Stimulated activated naive CD4-positive, alpha-beta T cell treated with Interleukin-2 at 50 U/mL for 16 hours (primary cell): ENCODE measurements around the gene MRTFA.
"Not testable (repeated sequence)": the region's sequence is repeated elsewhere in the genome, so short reads cannot be mapped to it uniquely, and the experiment has no call there.

ENCODE experiments used
- DNase-seq: peaks from one replicate; lab custom pipeline; 2025; lab: John Stamatoyannopoulos, UW

MRTFA gene

DNA sequence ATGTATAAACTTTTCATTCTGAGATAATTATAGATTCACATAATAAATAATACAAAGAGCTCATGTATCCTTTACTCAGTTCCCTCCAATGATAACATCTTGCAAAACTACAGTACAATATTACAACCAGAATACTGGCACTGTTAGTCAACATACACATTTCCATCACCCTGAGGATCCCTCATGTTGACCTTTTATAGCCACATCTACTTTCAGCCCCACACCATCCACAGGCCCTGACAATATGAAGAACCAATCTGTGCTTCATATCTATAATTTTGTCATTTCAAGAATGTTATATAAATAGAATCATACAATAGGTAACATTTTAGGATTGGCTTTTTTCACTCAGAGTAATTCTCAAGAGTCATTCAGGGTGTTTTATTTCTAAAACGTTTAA is 115.5 kb downstream of the MRTFA start:
- no peak for DNase-seq

DNA sequence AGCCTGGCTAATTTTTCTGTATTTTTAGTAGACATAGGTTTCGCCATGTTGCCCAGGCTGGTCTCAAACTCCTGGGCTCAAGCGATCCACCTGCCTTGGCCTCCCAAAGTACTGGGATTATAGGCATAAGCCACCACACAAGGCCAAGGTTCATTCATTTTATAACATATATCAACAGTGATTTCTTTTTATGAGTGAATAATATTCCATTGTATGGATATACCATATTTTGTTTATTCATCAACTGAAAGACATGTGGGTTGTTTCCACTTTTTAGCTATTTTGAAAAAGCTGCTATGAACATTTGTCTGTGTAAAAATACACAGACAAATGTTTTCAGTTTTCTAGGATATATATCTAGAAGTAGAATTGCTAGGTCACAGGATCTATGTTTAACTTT is 116.0 kb downstream of the MRTFA start:
- no peak for DNase-seq

DNA sequence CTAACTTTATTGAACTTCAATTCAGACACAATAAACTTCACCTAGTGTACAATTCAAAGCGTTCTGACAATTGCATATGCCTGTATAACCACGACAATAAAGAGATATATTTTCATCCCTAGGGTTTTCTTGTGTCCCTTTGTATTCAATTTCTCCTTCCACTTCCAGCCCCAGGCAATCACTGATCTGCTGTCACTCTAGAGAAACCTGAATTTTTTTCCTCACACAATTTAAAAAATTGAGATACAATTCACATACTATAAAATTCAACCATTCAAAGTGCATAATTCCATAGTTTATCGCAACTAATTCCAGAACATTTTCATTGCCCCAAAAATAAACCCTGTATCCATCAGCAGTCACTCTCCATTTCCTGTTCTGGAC is 116.6 kb downstream of the MRTFA start:
- no peak for DNase-seq

DNA sequence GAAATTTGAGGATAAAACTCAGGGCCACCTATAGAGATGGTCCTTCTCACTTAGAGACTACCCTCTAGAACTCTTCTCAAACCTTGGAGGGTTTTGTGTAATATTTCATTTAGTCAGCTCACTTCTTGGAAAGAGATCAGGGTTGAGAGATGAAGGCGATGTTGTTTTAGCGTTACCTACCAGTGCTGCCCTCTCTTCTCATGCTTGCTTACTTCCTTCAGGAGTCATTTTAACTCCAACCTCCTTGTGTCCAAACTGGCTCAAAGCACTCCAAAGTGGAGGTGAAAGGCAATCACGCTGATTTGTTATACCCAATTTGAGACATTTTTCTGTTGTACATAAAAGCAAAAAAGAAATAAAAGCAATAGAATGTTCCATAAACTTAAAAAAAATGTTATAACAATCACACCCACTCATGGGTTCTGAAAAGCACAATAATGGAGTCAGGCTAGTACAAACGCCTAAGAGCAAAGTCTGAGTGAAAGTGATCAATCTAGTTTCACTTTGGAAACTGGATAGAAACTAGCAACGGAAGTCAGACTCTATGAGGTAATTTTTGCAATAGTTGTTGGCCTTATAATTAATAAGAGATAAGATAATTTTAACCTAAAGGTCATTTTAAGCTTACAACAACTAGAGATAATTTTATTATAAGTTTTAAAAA is 117.1 kb downstream of the MRTFA start:
- no peak for DNase-seq

DNA sequence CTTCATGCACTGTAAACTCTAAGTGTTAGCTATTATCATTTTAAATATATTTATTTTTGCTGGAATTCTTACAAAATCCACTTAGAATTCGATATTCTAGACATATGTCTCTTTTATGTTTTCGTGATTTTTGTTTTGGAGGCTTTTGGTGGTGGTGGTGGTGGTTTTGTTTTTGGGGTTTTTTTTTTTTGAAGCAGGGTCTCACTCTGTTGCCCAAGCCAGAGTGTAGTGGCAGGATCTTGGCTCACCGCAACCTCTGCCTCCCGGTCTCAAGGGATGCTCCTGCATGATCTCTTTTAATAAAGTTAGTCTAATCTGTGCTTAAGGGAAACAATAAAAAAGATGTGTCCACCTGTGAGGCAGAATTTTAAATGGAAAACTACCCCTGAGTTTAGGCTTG is 117.7 kb downstream of the MRTFA start:
- DNase-seq: no peak

DNA sequence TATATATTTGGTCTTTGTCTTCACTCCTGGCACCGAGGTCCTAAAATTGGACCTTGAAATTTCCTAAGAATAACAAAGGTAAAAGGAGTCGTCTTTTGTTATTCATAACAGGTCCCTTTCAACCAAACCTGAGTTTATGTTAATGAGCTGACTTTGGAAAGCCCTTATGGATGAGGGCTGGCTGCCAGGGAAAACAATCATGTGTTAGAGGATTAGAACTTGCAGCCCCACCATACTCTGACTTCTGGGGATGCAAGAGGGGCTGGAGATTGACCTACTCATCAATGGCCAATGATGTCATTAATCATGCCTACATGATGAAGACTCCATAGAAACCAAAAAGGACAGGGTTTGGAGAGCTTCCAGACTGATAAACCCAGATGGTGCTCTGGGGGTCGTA is 118.9 kb downstream of the MRTFA start:
- DNase-seq: no peak

DNA sequence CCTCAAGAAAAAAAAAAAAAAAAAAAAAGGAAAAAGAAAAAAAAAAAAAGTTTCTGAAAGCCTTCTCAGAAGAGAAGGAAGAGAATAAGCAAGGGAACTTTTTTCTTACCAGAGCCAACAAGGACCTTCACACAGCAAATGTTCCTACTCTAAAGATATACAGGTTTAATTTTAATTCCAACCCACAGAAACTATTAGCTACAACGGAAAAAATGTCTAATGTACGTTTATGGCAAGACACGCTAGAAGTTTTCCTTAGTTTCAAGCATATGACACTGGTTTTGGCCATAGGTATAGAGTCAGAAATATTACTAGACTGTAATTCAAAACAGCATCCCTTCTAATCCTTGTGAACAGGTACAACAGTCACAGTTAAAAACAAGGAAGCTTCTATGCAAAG is 120.1 kb downstream of the MRTFA start:
- DNase-seq: no peak

DNA sequence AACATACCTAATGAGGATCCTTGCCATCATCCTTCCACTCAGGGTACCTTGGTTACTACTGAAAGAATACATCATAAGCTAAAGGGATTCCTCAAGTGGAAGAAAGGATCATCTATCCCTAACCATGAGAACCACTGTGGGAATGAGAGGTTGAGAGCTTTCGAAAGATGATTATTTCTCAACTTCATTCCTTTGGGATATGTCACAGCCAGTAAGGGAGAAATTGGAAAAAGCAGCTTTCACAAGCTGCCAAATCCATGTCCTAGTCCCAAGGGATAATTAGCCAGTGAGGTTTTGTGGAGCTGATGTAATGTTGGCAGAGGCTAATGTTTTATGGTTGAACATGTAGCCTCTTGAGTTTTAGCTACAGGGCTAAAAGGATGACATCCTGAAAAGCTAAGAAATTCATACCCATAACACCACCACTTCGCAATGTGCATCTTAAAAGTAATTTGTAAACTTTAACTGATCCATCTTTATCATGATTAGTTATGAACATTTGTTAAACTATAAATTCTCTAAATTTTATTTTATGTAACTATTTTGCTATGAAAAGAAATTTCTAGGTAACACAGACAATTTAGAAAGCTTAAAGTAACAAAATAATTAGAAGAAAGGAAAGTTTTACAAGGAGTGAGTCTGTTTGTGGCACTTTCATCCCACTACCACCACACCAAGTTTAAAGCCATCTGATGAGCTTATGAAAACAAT is 123.9 kb downstream of the MRTFA start:
- no peak for DNase-seq

DNA sequence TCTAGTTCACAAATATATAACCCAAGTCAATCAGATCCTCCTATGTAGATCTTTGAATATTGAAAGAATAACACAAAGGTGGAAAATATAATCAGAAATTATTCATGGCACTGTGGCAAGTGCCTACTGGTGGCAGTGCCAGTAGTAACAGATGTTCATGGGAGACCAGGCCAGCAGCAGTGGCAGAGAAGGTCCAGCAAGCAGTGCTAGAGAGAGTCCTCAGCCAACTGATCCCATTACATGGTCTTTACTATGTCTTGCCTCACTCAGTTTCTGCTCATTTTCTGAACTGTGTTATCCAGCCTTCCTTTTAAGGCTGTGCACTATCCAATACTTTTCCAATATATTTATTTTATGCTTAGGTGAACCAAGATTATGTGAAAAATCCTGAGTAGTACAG is 124.9 kb downstream of the MRTFA start:
- DNase-seq: no peak

DNA sequence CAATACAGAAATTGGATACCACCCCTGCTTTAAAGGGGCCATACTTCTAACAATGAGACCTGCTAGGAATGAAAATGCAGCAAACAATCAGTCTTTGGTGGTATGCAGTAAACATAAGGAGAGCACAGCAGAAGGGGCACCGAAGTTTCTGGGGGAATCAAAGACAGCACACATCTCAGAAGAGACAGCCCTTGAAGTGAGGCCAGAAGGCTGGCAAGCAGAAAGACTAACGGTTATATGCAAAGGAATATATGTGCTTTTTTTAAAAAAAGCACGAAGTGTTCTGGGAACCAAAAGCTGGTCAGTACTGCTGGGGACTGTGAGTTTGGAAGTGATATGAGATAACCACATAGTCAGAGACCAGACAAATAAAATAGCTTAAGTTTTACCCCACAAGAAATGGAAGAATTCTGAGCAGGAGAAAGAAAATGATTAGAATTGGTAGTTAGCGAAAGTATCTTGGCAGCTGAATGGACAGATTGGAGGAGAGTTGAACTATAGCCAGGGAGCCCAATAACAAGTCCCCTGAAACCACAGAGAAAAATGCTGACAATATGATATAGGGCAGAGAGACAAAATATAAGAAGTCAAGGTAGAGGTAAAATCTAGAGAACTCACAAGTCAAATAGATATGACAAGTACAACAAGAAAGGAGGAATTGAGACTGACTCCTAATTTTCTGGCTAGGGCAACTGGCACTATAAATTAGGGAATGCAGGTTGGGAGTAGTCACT is 125.7 kb downstream of the MRTFA start:
- no peak for DNase-seq

DNA sequence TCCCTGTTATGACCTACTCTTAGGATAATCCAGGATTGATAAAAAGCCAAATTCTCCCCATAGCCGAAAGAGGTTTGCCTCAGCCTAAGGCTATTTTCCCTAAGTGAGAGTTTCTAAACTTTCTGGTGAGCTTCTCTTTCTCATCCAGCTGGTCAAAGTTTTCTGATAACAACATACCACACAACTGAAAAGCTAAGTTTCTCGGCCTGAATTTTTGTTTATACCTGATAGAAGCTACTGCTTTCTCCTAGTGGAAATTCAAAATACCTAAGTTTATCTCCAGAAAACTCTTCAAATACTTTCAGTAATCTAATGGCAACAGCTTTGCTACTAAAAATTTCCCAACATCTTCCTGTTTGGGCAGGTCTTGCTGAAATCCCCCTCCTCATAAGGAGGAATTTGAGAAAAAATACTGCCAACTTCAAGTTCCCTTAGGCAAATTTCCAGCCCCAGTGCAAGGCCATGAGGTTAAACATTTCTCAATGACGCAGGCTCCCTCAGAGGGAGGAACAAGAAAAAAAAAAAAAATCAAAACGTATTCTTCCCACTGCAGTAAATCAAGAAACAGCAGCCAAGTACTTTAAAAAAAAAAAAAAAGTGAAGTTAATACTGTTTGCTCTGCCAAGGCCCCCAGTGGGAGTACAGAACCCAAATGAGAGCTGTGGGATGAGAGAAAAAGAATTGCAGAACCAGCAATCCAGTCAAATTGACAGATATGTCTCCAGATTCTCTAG is 127.0 kb downstream of the MRTFA start:
- no peak for DNase-seq

DNA sequence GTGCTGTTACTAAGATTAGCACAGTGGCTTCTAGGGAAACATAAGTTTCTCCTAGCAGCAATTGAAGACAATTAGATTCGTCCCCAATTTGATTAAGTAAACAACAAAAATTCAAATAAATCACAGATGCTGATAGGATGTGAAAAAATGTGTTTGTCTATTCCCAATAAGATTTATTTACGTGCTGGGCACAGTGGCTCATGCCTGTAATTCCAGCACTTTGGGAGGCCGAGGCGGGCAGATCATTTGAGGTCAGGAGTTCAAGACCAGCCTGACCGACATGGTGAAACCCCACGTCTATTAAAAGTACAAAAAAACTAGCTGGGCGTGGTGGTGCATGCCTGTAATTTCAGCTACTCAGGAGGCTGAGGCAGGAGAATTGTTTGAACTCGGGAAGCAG is 128.5 kb downstream of the MRTFA start:
- not testable (repeated sequence) for DNase-seq

DNA sequence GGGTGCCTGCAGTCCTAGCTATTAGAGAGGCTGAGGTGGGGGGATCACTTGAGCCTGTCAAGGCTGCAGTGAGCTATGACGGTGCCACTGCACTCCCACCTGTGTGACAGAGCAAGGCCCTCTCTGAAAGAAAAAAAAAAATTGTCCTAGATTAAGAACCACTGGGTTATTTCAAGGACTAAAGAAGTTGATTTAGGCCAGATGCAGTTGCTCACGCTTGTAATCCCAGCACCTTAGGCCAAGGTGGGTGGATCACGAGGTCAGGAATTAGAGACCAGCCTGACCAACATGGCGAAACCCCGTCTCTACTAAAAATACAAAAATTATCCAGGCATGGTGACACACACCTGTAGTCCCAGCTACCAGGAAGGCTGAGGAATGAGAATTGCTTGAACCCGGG is 129.0 kb downstream of the MRTFA start:
- no peak for DNase-seq

DNA sequence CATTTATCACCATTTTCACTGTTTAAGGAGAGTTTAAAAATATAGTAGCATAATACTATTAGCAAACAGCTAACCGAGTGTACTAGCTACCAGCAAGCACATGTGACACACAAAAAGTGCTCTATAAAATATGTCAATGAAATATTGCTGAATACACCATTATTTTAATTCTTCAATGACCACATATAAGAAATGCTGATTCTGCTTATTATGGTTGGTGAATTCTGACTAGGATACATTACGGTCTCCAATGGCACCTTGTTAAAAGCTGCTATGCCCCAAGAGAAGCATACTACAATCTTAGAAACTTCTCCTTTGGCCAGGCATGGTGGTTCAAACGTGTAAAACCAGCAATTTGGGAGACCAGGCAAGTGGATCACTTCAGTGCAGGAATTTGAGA is 129.8 kb downstream of the MRTFA start:
- DNase-seq: no peak

DNA sequence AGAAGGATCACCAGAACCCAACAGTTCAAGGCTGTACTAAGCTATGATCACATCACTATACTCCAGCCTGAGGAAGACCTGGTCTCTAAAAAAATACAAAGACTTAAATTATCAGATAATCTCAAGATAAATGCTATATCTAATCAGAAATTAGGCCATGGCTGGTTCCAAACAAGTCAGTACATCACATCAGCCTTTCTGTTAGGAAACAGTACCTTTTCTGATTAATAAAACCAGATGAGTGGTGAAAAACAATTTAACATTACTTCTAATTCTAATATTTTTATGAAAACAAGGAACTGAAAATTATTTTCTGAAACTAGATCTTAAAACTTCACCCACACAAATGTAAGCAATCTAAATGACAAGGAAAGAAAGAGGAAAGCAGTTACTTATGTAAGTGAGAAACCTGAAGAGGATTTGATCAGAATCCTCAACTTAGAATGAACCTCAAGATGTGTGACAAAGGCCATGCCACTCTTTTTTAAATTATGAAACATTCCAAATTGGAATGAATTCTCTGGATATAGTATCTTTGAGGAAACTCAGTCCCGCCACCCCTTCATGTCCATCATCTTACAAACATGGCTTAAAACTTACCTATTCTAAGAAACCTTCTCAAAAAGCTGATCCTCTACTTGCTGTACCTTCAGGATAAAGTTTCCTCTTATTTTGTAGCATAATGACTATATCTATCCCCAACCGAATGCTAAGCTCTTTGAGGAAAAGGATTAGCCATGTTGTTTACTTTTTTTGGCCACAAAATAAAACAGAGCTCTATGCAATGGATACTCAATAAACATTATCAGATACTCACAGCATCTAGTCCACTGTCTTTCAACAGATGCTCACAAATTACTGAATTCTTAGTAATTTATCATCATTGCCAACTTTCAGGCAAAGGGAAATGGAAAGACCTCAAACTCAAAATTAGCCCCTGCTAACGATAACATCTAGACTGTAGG is 132.0 kb downstream of the MRTFA start:
- no peak for DNase-seq

DNA sequence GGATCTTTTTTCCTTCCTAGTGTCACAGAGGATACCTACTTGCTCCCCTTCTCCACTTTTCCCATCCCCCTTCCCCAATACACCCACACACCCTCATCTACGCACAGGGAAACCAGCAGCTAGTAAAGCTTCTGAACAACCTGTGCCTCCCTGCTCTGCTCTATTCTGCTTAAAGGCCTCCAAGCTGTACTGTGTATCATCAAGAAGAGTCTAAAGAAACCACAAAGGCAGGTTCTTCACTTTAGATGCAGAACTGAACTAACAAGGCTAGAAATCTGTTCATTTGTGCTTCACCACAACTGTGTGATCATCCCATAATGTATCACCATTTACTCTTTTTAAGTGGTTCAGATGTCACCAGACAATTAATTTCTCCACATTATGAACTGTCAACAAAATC is 133.6 kb downstream of the MRTFA start:
- DNase-seq: no peak

DNA sequence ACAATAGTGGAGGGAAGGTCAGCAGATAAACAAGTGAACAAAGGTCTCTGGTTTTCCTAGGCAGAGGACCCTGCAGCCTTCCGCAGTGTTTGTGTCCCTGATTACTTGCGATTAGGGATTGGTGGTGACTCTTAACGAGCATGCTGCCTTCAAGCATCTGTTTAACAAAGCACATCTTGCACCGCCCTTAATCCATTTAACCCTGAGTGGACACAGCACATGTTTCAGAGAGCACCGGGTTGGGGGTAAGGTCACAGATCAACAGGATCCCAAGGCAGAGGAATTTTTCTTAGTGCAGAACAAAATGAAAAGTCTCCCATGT is 136.1 kb downstream of the MRTFA start:
- DNase-seq: not testable (repeated sequence)

DNA sequence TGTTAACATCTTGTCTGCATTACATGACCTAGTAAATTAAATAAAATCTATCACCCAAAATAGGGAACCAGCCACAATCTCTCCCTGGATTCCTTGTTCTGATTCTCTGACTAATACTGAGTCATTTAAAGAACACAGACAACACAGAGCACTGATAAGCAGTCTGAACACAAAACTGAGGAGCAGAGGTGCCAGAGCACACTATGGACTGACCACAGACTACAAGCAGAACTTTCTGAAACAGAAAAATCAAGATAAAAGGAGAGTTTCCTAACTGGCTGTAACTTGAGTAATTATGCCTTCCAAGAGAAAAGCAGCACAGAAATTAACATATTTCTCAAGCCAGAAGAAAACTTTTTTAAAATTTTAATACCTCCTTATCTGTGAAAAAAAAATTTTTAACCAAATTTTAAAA is 137.3 kb downstream of the MRTFA start:
- DNase-seq: no peak

DNA sequence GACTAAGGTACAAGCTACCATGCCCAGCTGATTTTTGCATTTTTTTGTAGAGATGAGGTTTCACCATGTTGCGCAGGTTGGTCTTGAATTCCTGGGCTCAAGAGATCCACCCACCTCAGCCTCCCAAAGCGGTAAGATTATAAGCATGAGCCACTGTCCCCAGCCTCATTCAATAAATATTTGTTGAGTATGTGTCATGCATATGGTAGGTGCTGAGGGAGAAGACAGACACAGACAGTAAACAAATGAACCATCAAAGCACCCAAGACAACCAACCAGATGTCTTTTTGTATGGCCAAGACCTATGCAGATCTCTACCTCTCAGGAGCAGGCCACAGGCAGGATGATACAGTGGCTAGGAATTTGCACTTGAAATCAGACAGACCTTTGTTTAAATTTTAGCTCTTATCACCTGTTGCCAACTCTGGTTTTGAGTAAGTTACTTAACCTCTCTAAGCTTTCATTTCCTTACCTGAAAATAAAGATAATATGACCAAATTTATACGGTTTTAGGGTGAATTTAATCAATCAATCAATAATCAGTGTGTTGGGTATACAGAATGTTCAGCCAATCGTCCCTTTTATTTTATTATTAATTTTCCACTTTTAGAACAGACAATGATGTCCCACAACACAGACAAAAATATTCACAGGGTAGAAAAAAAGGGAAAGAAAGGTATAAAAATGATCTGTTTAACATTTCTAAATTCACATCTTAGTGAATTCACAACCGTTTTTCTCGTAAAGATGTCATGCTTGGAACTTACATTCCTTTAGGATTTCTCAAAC is 137.9 kb downstream of the MRTFA start:
- DNase-seq: no peak

DNA sequence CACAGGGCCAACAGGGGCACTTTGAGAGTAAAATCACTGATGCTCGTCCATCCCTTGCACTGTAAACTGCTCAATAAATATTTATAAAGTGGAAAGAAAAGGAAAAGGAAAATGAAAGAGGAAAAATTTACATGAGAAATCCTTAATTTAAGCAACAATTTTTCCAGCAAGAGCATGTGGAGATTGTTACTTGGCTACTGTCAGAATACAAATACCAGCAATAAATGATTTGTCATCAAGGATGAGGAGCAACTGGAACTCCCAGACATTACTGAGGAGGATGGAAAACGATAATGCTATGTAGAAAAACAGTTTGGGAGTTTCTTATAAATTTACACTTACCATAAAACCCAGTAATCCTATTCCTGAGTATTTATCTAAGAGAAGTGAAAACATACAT is 143.1 kb downstream of the MRTFA start:
- no peak for DNase-seq
